Stimulated activated naive B cell treated with anti-CD40 and anti-IgM and Interleukin-4, amounts not matched to agents 10 μg/mL and 1 μg/mL and 100 μg/mL, for 72 hours (primary cell): Measurements from ENCODE around the gene DAPK2.
A peak's percentile ranks its signal among the peaks of the same experiment; 100 is the strongest.
"Not testable (repeated sequence)": the region's sequence is repeated elsewhere in the genome, so short reads cannot be mapped to it uniquely, and the experiment has no call there.

ENCODE experiments used
- ATAC-seq, 2 donors: fragments of 150-1000 bp; cut with Tn5 transposase; replicated peaks; 2 replicates each; pipeline ENCODE4 v1.10.0; 2021; ENCODE audit warnings: moderate library complexity in 1 of 2
- DNase-seq: peaks from one replicate; pipeline ENCODE4 v3.0.0; 2021
- H3K27ac Mint-ChIP-seq: one replicate; pipeline ENCODE4 v1.8.0; 2022; ENCODE audit warnings: mild to moderate bottlenecking, mixed read lengths
- H3K27me3 Mint-ChIP-seq, 2 donors: one replicate each; pipeline ENCODE4 v1.8.0; 2022; ENCODE audit warnings: mixed read lengths in 2 of 2
- H3K36me3 Mint-ChIP-seq, 2 donors: one replicate each; pipeline ENCODE4 v1.8.0; 2022; ENCODE audit warnings: mixed read lengths in 2 of 2, mild to moderate bottlenecking in 1 of 2
- H3K4me1 Mint-ChIP-seq, 2 donors: one replicate each; pipeline ENCODE4 v1.8.0; 2022; ENCODE audit warnings: mixed read lengths in 2 of 2, mild to moderate bottlenecking in 1 of 2
- H3K4me3 Mint-ChIP-seq, 2 donors: one replicate each; pipeline ENCODE4 v1.8.0; 2022; ENCODE audit warnings: mild to moderate bottlenecking in 2 of 2, mixed read lengths in 2 of 2, moderate library complexity in 1 of 2
- H3K9me3 Mint-ChIP-seq, 2 donors: one replicate each; pipeline ENCODE4 v1.8.0; 2022; ENCODE audit warnings: mixed read lengths in 2 of 2, mild to moderate bottlenecking in 1 of 2

Gene DAPK2

DNA sequence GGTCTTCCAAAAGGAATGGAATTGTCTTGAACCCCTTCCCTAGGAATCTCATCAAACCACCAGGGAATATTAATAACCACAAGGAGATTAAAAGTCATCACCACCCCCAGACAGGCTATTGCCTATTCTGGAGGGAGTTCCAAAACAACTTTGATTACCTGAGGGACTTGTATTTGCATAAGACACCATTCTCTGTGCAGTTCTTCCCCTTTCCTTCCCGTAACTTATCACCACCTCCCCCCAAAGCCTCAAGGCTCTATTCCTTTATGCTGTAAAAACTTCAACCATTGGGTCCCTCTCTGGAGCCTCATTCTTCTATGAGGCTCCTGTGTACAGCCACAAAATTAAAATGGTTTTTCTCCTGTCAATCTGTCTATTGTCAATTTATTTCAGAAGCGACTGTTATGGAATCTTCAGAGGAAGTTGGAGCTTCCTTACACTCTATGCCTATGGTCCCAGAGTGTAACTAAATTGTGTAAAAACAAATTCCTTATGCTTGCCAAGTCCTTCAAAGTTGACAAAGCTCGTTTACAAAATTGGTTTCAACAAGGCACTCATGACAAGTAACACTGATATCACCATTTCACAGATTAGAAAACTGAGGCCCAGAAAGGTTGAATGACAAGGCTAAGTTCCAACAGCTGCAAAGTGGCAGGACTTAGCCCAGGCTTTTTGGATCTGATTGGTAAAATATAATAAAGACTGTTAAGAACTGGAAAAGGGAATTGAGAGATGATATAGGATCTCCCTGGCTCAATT, 144.2 kb downstream of the DAPK2 start:
- no peak overlapping the region for H3K27ac Mint-ChIP-seq
- H3K9me3 Mint-ChIP-seq, result peaks cover 3 to 4% of the 10 kb centered on the region in 2 donors
- H3K4me3 Mint-ChIP-seq, result no peak overlapping the region
- no peaks in the 10 kb centered on the region for H3K27me3 Mint-ChIP-seq
- peaks cover 0 to 3% of the 10 kb centered on the region in 2 donors for H3K36me3 Mint-ChIP-seq
- DNase-seq, result no peak
- ATAC-seq, result peak; percentile 44 to 49
- H3K4me1 Mint-ChIP-seq, result peaks cover 38 to 72% of the 10 kb centered on the region in 2 donors

DNA sequence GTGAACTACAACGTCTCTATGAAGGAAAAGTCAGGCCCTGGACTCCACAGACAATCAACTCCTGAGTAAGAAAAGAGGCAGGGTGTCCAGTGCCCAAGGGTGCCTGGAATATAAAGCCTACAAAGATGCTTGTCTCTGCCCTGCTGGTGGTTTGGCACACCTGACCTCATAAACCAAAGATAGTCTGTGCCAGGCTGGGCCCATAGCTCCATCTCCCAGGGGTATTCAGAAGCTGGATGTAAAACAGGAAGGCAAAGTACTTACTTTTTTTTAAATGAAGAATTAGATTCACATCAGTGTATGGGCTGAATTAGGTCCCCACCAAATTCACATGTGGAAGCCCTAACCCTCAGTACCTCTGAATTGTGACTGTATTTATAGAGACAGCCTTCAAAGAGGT, 146.0 kb downstream of the DAPK2 start:
- Mint-ChIP-seq H3K27me3 (peaks cover 0 to 5% of the 10 kb centered on the region in 2 donors), H3K9me3 (peaks cover 3 to 4% of the 10 kb centered on the region in 2 donors), H3K27ac (peak overlapping the region; percentile 5), H3K36me3 (peaks cover 0 to 3% of the 10 kb centered on the region in 2 donors), H3K4me3 (no peak overlapping the region), H3K4me1 (peaks cover 40 to 72% of the 10 kb centered on the region in 2 donors)
- ATAC-seq (no peak), DNase-seq (no peak)

DNA sequence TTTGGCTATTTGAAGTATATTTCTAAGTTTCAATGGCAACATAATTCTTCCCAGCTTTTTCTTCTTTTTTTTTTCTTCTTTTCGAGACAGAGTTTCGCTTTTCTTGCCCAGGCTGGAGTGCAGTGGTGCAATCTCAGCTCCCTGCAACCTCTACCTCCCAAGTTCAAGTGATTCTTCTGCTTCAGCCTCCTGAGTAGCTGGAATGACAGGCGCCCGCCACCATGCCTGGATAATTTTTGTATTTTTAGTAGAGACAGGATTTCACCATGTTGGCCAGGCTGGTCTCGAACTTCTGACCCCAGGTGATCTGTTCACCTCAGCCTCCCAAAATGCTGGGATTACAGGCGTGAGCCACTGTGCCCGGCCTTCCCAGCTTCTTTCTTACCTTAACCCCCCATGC, 146.7 kb downstream of the DAPK2 start:
- DNase-seq, ATAC-seq, H3K4me3 Mint-ChIP-seq, H3K36me3 Mint-ChIP-seq, H3K9me3 Mint-ChIP-seq, H3K27me3 Mint-ChIP-seq: not testable (repeated sequence)
- peaks cover 40 to 72% of the 10 kb centered on the region in 2 donors for H3K4me1 Mint-ChIP-seq
- H3K27ac Mint-ChIP-seq, result peak overlapping the region; percentile 5

GRCh38 chr15:63899193-63899592, 147.1 kb downstream of the DAPK2 start:
- Mint-ChIP-seq H3K27ac (no peak overlapping the region), H3K27me3 (peaks cover 0 to 10% of the 10 kb centered on the region in 2 donors), H3K9me3 (peaks cover 3 to 4% of the 10 kb centered on the region in 2 donors), H3K4me3 (no peak overlapping the region), H3K36me3 (peaks cover 0 to 3% of the 10 kb centered on the region in 2 donors), H3K4me1 (peaks cover 37 to 68% of the 10 kb centered on the region in 2 donors)
- DNase-seq (no peak), ATAC-seq (no peak)

DNA sequence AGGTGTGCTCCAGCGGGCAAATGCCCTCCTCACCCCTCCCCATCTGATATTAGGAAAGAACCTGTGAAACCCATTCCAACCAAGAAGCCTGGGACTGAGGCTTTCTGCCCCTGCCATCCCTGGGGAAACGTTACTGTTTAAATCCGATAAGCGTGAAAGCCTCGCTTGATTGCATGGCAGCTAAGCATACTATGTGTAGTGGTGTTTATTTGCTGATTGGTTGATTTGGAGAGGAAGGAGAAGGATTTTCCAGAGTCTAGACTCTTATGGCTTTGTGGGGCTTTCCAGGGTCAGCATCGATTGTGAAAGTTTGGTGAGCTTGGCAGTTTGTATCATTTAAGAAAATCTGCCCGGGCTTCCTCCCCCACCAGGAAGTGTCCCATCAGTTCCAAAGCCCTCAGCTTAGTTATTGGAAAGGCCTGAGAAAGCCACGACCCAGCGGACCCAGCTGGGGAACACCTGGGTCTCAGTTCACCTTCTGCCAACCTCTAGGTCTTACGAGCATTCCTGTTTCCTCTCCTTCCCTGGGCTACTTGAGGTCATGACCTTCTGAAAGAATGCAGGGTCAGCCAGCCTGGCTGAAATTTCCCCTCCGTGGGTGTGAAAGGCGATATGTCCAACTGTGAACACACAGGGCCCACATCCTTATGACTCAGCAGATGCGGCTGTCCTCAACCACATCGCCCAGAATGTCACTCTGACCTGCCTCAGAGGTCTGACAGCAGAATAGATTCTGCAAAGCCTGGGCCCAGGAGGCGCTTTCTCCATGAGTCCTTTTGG, 149.8 kb downstream of the DAPK2 start:
- H3K36me3 Mint-ChIP-seq, result peaks cover 0 to 3% of the 10 kb centered on the region in 2 donors
- peak overlapping the region; percentile 70 for H3K27ac Mint-ChIP-seq
- H3K27me3 Mint-ChIP-seq, result peaks cover 0 to 10% of the 10 kb centered on the region in 2 donors
- peaks cover 3 to 4% of the 10 kb centered on the region in 2 donors for H3K9me3 Mint-ChIP-seq
- peak; percentile 62 to 65 for ATAC-seq
- H3K4me3 Mint-ChIP-seq, result peak overlapping the region; percentile 14 to 27
- peaks cover 53 to 77% of the 10 kb centered on the region in 2 donors for H3K4me1 Mint-ChIP-seq
- DNase-seq, result peak; percentile 58

DNA sequence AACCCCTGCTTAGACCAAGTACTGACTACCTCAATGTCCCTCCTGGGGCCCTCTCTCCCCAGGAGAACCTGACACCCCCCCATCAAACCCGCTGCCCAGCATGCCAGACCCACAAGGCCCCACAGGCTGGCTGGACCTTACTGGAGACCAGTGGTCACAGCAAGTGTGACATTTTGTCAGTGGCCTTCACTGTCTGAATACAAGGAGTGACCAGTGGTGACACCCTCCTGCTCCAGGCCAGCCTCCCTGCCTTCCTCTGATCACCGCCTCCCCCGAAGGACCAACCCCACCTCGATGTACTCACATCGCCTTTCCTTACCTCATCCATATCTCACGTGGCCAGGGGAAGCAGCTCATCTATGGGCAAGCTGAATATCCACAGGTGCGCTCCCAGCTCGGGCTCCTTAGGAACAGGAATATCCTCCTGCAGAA, 150.5 kb downstream of the DAPK2 start:
- Mint-ChIP-seq H3K27me3 (peaks cover 0 to 10% of the 10 kb centered on the region in 2 donors), H3K9me3 (peaks cover 3 to 4% of the 10 kb centered on the region in 2 donors), H3K4me3 (no peak overlapping the region), H3K4me1 (peaks cover 56 to 80% of the 10 kb centered on the region in 2 donors), H3K27ac (no peak overlapping the region), H3K36me3 (peaks cover 0 to 3% of the 10 kb centered on the region in 2 donors)
- DNase-seq, result no peak
- ATAC-seq, result no peak

- H3K27me3 Mint-ChIP-seq, result peaks cover 0 to 10% of the 10 kb centered on the region in 2 donors
- no peak overlapping the region for H3K4me3 Mint-ChIP-seq
- H3K27ac Mint-ChIP-seq, result no peak overlapping the region
- H3K36me3 Mint-ChIP-seq, result peaks cover 0 to 3% of the 10 kb centered on the region in 2 donors
- ATAC-seq (no peak), DNase-seq (no peak)
- peaks cover 54 to 75% of the 10 kb centered on the region in 2 donors for H3K4me1 Mint-ChIP-seq
- peaks cover 3 to 4% of the 10 kb centered on the region in 2 donors for H3K9me3 Mint-ChIP-seq
These were observed 151.1 kb downstream of the DAPK2 start for GRCh38 chr15:63895194-63895593.

- no peak overlapping the region for H3K27ac Mint-ChIP-seq
- H3K9me3 Mint-ChIP-seq, result peaks cover 3 to 4% of the 10 kb centered on the region in 2 donors
- H3K4me1 Mint-ChIP-seq, result peaks cover 54 to 78% of the 10 kb centered on the region in 2 donors
- H3K36me3 Mint-ChIP-seq, result peaks cover 0 to 3% of the 10 kb centered on the region in 2 donors
- ATAC-seq (no peak), DNase-seq (no peak)
- H3K4me3 Mint-ChIP-seq, result no peak overlapping the region
- H3K27me3 Mint-ChIP-seq, result peaks cover 0 to 10% of the 10 kb centered on the region in 2 donors
These were observed 151.7 kb downstream of the DAPK2 start for GRCh38 chr15:63894662-63894949.

- peaks cover 3 to 4% of the 10 kb centered on the region in 2 donors for H3K9me3 Mint-ChIP-seq
- H3K27me3 Mint-ChIP-seq, result peaks cover 0 to 10% of the 10 kb centered on the region in 2 donors
- DNase-seq, result no peak
- no peak overlapping the region for H3K4me3 Mint-ChIP-seq
- no peak overlapping the region for H3K27ac Mint-ChIP-seq
- peaks cover 0 to 3% of the 10 kb centered on the region in 2 donors for H3K36me3 Mint-ChIP-seq
- ATAC-seq, result no peak
- peaks cover 51 to 75% of the 10 kb centered on the region in 2 donors for H3K4me1 Mint-ChIP-seq
These were observed 152.2 kb downstream of the DAPK2 start for GRCh38 chr15:63893866-63894661.

DNA sequence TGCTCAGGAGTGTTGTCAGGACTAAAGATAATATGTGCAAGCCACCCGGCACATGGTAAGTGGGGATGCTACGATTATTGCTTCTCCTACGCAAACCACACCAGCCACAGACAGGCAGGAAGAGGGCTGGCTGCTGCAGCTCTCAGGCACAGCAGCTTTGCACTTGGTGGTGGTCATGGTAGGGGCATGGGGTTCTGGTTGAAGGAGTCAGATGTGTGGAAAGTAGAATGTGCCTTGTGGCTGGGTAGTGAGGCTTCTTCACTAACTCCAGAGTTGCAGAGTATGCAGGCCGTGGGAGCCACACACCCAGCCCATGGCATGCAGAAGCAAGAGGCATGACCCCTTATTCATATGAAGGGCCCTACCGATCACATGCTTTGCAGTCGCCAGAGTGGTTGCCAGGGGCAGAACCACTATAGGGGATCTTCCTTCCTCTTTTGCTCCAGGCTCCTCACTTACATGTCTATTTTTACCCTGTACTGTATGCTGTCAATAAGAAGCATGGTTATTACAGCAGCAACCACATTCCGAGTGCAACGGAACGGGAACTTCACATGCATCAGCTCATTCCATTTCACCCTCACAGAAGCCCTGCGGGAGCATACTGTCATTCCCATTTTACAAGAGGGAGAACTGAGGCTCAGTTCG, 153.4 kb downstream of the DAPK2 start:
- H3K27ac Mint-ChIP-seq, result peak overlapping the region; percentile 38
- H3K36me3 Mint-ChIP-seq, result no peaks in the 10 kb centered on the region
- peak overlapping the region; percentile 27 for H3K4me3 Mint-ChIP-seq
- H3K9me3 Mint-ChIP-seq, result no peaks in the 10 kb centered on the region
- peak; percentile 73 to 77 for ATAC-seq
- peaks cover 60 to 84% of the 10 kb centered on the region in 2 donors for H3K4me1 Mint-ChIP-seq
- H3K27me3 Mint-ChIP-seq, result peaks cover 0 to 10% of the 10 kb centered on the region in 2 donors
- peak; percentile 57 for DNase-seq

- ATAC-seq, result no peak
- H3K27ac Mint-ChIP-seq, result no peak overlapping the region
- no peak overlapping the region for H3K4me3 Mint-ChIP-seq
These were observed 154.5 kb downstream of the DAPK2 start for GRCh38 chr15:63891768-63892133.

DNA sequence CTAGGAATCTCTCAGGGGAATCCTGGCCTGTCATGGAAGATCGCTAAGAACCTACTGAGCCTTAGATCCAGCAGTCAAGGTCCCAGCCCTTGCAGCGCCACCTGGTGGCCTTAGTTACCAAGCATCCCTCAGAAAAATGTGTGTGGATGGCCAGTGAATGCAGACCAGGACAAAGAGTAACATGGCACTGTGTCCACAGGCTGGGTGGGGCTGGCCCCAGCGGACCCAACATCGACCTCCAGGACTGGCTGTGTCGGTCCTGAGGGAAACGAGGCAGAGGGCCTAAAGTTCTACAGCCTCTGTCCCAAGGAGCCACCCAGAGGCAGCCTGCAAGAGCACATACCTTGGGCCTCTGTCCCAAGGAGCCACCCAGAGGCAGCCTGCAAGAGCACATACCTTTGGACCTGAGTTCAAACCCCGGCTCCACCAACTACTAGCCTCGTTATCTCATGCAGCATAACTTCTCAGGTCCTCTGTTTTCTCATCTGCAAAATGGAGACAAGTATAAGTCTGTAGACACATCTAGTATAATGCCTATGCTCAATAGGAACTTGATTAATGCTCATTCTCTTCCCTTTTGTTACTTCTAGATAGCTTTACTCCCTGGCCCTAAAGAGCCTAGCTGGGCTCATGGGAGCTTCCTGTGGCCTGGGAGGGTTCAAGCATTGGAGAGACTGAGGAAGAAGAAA, 155.1 kb downstream of the DAPK2 start:
- H3K9me3 Mint-ChIP-seq, result peaks cover 0 to 2% of the 10 kb centered on the region in 2 donors
- H3K27me3 Mint-ChIP-seq, result peaks cover 0 to 10% of the 10 kb centered on the region in 2 donors
- ATAC-seq (peak; percentile 45 to 52), DNase-seq (peak; percentile 53)
- no peak overlapping the region for H3K4me3 Mint-ChIP-seq
- H3K27ac Mint-ChIP-seq, result no peak overlapping the region
- H3K36me3 Mint-ChIP-seq, result no peaks in the 10 kb centered on the region
- peaks cover 54 to 78% of the 10 kb centered on the region in 2 donors for H3K4me1 Mint-ChIP-seq

More at GRCh38 chr15:63891768-63892133, 154.5 kb downstream of the DAPK2 start:
- Mint-ChIP-seq H3K36me3 (no peaks in the 10 kb centered on the region), H3K27me3 (peaks cover 0 to 10% of the 10 kb centered on the region in 2 donors), H3K4me1 (peaks cover 60 to 84% of the 10 kb centered on the region in 2 donors), H3K9me3 (peaks cover 0 to 2% of the 10 kb centered on the region in 2 donors)
- no peak for DNase-seq

- peaks cover 0 to 2% of the 10 kb centered on the region in 2 donors for H3K9me3 Mint-ChIP-seq
- H3K4me1 Mint-ChIP-seq, result peaks cover 49 to 72% of the 10 kb centered on the region in 2 donors
- no peaks in the 10 kb centered on the region for H3K36me3 Mint-ChIP-seq
- DNase-seq (no peak), ATAC-seq (no peak)
- peaks cover 0 to 5% of the 10 kb centered on the region in 2 donors for H3K27me3 Mint-ChIP-seq
- H3K27ac Mint-ChIP-seq, result no peak overlapping the region
- H3K4me3 Mint-ChIP-seq, result no peak overlapping the region
These were observed 155.7 kb downstream of the DAPK2 start for GRCh38 chr15:63890617-63891016.
